A549 (cell line): ENCODE measurements around the gene C10orf62. TPM values are rescaled to one million over a fixed set of nuclear protein-coding genes. Genes with fewer than 3 reads are reported as not detected.
A peak's percentile ranks its signal among the peaks of the same experiment; 100 is the strongest.

Experiments
- ATAC-seq, 2 experiments: fragments of 200-7000 bp in 1 of 2; fragments of >200 bp in 1 of 2; cut with Nextera tagmentation in 1 of 2; cut with Tn5 transposase in 1 of 2; 3 replicates each; pipeline versions ENCODE4 v1.8.0 to v1.9.1; 2018 to 2020; ENCODE audit warnings: mild to moderate bottlenecking in 1 of 2, moderate library complexity in 1 of 2
- CTCF ChIA-PET: fragments of 300-600 bp; sonication (Branson Sonifier 250); formaldehyde crosslinking; extraction: SDS; loops from one replicate; lab custom pipeline; 2021; ENCODE audit warnings: antibody characterized with exemption, inconsistent platforms; lab: Yijun Ruan, JAX
- POLR2A ChIA-PET: fragments of 350-600 bp; formaldehyde crosslinking; extraction: SDS; loops from one replicate; lab custom pipeline; 2021; ENCODE audit warnings: antibody characterized with exemption, inconsistent platforms; lab: Yijun Ruan, JAX
- DNase-seq, 2 experiments: peaks; one replicate each; pipeline versions ENCODE4 v3.0.0 to v3.0.0-alpha.2; 2011 to 2016; ENCODE audit warnings: low read depth in 1 of 2, low spot score in 1 of 2
- FAIRE-seq: peaks from 2 replicates; lab custom pipeline; 2011; peaks lifted over from hg19 to GRCh38; lab: Jason Lieb, UNC
- H3K27ac ChIP-seq, 2 experiments: fragments of >200 bp; sonication (Bioruptor Twin); formaldehyde crosslinking; 3 replicates each; pipeline ENCODE4 v1.5.1; 2016 to 2017
- H3K4me1 ChIP-seq: fragments of >200 bp; sonication (Bioruptor Twin); formaldehyde crosslinking; 3 replicates; pipeline ENCODE4 v1.6.1; 2016
- H3K4me2 ChIP-seq: fragments of >200 bp; sonication (Bioruptor Twin); formaldehyde crosslinking; 3 replicates; pipeline ENCODE4 v1.6.1; 2016
- H3K4me3 ChIP-seq: fragments of >200 bp; sonication (Bioruptor Twin); formaldehyde crosslinking; 3 replicates; pipeline ENCODE4 v1.5.1; 2016
- H3K9me3 ChIP-seq: fragments of >200 bp; sonication (Bioruptor Twin); formaldehyde crosslinking; 3 replicates; pipeline ENCODE4 v1.6.1; 2016
- CBX2 ChIP-seq: fragments of 200-600 bp; sonication (generic); IDR thresholded peaks from 2 replicates; pipeline ENCODE4 v1.6.1; 2016; ENCODE audit warnings: low read depth, mild to moderate bottlenecking, borderline replicate concordance
- E2F6 ChIP-seq: IDR thresholded peaks from 2 replicates; pipeline ENCODE4 v1.6.1; 2012; ENCODE audit warnings: low read depth, borderline replicate concordance
- EHF ChIP-seq: fragments of 250-450 bp; sonication (Bioruptor Pico); IDR thresholded peaks from 2 replicates; pipeline ENCODE4 v1.5.0; 2020; ENCODE audit warnings: mild to moderate bottlenecking
- EHMT2 ChIP-seq: fragments of 200-600 bp; sonication (generic); IDR thresholded peaks from 2 replicates; pipeline ENCODE4 v1.6.1; 2016; ENCODE audit warnings: antibody characterized with exemption, low read depth, mild to moderate bottlenecking, moderate library complexity
- ELK1 ChIP-seq: fragments of 150-350 bp; IDR thresholded peaks from 2 replicates; pipeline ENCODE4 v1.6.1; 2014; ENCODE audit warnings: low read depth, mild to moderate bottlenecking, low read length
- ESRRA ChIP-seq: fragments of 150-350 bp; IDR thresholded peaks from 2 replicates; pipeline ENCODE4 v1.6.1; 2014; ENCODE audit warnings: mild to moderate bottlenecking, low read length, borderline replicate concordance
- FOSL2 ChIP-seq, 2 experiments: fragments of 450-650 bp in 1 of 2; fragments of >200 bp in 1 of 2; sonication (Bioruptor Twin) in 1 of 2; formaldehyde crosslinking; IDR thresholded peaks; 2 replicates each; pipeline versions ENCODE4 v1.5.0 to v1.6.1; 2016 to 2020; ENCODE audit warnings: mild to moderate bottlenecking in 1 of 2, moderate library complexity in 1 of 2
- FOXS1 ChIP-seq: fragments of 250-450 bp; sonication (Bioruptor Pico); IDR thresholded peaks from 2 replicates; pipeline ENCODE4 v1.5.0; 2020; ENCODE audit warnings: mild to moderate bottlenecking, moderate library complexity
- HOXA7 ChIP-seq: fragments of 250-450 bp; sonication (Bioruptor Pico); IDR thresholded peaks from 2 replicates; pipeline ENCODE4 v1.5.0; 2020; ENCODE audit warnings: mild to moderate bottlenecking, moderate library complexity
- JUN ChIP-seq, 2 experiments: fragments of >200 bp; sonication (Bioruptor Twin); formaldehyde crosslinking; IDR thresholded peaks; 2 replicates in 1 of 2; 3 replicates in 1 of 2; pipeline ENCODE4 v1.6.1; 2016 to 2017
- JUNB ChIP-seq: fragments of >200 bp; sonication (Bioruptor Twin); formaldehyde crosslinking; IDR thresholded peaks from 2 replicates; pipeline ENCODE4 v1.6.1; 2016
- MAX ChIP-seq: IDR thresholded peaks from 2 replicates; pipeline ENCODE4 v1.6.1; 2012
- NFE2L2 ChIP-seq: fragments of 150-350 bp; conservative IDR thresholded peaks from 2 replicates; pipeline ENCODE4 v1.6.1; 2014; ENCODE audit warnings: low read length
- NR3C1 ChIP-seq: fragments of >200 bp; sonication (Bioruptor Twin); formaldehyde crosslinking; IDR thresholded peaks from 3 replicates; pipeline ENCODE4 v1.6.1; 2017
- RFX5 ChIP-seq: fragments of 450-650 bp; IDR thresholded peaks from 2 replicates; pipeline ENCODE4 v1.7.1; 2014; ENCODE audit warnings: antibody characterized with exemption, mild to moderate bottlenecking, moderate library complexity
- ZNF302 ChIP-seq: fragments of 250-450 bp; sonication (Bioruptor Pico); IDR thresholded peaks from 2 replicates; pipeline ENCODE4 v1.9.0; 2021; ENCODE audit warnings: inconsistent platforms, mild to moderate bottlenecking, moderate library complexity
- ZSCAN20 ChIP-seq: fragments of 250-450 bp; sonication (Bioruptor Pico); IDR thresholded peaks from 2 replicates; pipeline ENCODE4 v1.8.0; 2022; ENCODE audit warnings: mild to moderate bottlenecking, moderate library complexity
- WGBS: methylation state at CpG from one replicate; pipeline ENCODE4 v1.1.6; 2017; ENCODE audit errors: missing lambda C conversion rate; 5-methylcytosine and 5-hydroxymethylcytosine counted together
- polyA plus RNA-seq, 4 experiments: library from polyadenylated mRNA; depleted of rRNA in 3 of 4; stranded (reverse); fragments of >200 nt; fragmentation: RNase III in 1 of 4; extraction: RNeasy Plus Mini Kit Qiagen cat#74134 plus additional on column Dnase treatment in 1 of 4; gene quantifications; 2 replicates in 3 of 4; 3 replicates in 1 of 4; pipeline ENCODE4 v1.2.3, GENCODE V29; 2011 to 2017
- TF ChIP-seq, protein P1 (sequence below): fragments of 200-600 bp; sonication (generic); IDR thresholded peaks from 2 replicates; pipeline ENCODE4 v1.6.1; 2016; ENCODE audit warnings: antibody characterized with exemption, mild to moderate bottlenecking, moderate library complexity
- TF ChIP-seq, protein P2 (sequence below): fragments of >200 bp; sonication (Bioruptor Twin); formaldehyde crosslinking; IDR thresholded peaks from 3 replicates; pipeline ENCODE4 v1.6.1; 2016

The C10orf62 gene
- polyA plus RNA-seq, 2 of the 4 experiments (the other 2 are of a cell fraction), result not detected

DNA sequence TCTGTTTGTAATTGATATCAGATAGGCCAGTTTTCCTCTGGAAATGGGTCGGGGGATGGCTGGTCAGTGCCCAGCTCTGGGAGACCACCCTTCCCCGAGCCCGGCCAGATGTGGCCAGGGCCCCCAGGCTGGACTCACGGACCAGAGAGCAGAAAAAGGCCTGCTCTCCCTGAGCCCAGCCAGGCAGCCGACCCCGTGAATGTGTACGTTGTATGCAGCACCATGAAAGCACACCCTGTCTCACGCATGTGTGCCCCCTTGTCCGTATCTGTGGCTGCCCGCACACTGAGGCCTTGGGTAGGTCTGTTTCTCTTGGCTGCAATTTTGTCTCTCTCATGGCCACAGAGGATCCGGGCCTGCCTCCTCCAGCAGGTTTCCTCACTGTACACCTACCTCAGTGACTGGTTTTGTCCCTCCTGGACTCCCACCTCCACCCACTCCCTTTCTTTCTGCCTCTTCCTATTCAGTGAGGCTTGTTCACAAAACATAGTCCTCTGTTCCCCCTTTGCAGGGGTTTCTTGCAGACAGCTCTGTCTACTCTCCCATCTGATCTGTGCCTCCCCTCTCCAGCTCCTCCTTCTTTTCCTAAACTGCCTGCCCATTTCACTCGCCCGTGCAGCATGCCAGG, 40.6 kb upstream of the C10orf62 start:
- DNase-seq (no peak), FAIRE-seq (no peak), ATAC-seq (no peak)
- 88% methylated on average over 13 of the region's 13 CpGs for WGBS
- CTCF ChIA-PET, result interaction anchor here (6.9 to 10.8 kb wide), 3 partner anchors 11 to 87 kb away, joined by 64 to 218 read pairs (median 213); no protein-coding TSS in a partner anchor
- POLR2A ChIA-PET, result no interaction called here
- no peak overlapping the region for H3K4me3 ChIP-seq
- H3K9me3 ChIP-seq, result no peaks in the 10 kb centered on the region
- peaks cover 9% of the 10 kb centered on the region for H3K4me1 ChIP-seq
- no peak overlapping the region for H3K4me2 ChIP-seq
- TF ChIP-seq, protein P1, sequence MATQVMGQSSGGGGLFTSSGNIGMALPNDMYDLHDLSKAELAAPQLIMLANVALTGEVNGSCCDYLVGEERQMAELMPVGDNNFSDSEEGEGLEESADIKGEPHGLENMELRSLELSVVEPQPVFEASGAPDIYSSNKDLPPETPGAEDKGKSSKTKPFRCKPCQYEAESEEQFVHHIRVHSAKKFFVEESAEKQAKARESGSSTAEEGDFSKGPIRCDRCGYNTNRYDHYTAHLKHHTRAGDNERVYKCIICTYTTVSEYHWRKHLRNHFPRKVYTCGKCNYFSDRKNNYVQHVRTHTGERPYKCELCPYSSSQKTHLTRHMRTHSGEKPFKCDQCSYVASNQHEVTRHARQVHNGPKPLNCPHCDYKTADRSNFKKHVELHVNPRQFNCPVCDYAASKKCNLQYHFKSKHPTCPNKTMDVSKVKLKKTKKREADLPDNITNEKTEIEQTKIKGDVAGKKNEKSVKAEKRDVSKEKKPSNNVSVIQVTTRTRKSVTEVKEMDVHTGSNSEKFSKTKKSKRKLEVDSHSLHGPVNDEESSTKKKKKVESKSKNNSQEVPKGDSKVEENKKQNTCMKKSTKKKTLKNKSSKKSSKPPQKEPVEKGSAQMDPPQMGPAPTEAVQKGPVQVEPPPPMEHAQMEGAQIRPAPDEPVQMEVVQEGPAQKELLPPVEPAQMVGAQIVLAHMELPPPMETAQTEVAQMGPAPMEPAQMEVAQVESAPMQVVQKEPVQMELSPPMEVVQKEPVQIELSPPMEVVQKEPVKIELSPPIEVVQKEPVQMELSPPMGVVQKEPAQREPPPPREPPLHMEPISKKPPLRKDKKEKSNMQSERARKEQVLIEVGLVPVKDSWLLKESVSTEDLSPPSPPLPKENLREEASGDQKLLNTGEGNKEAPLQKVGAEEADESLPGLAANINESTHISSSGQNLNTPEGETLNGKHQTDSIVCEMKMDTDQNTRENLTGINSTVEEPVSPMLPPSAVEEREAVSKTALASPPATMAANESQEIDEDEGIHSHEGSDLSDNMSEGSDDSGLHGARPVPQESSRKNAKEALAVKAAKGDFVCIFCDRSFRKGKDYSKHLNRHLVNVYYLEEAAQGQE, result no peak
- no peak for TF ChIP-seq E2F6
- no peak for TF ChIP-seq CBX2
- no peak for TF ChIP-seq JUNB
- no peak for TF ChIP-seq JUN (IDR thresholded peaks at IDR 0.05)
- TF ChIP-seq NR3C1, result no peak
- TF ChIP-seq EHF (CRISPR knock-in tag), result no peak
- TF ChIP-seq RFX5, result no peak
- no peak for TF ChIP-seq FOXS1 (CRISPR knock-in tag)
- TF ChIP-seq ESRRA, result no peak
- no peak for TF ChIP-seq ZNF302 (CRISPR knock-in tag)
- no peak for TF ChIP-seq NFE2L2
- no peak for TF ChIP-seq EHMT2
- TF ChIP-seq HOXA7 (CRISPR knock-in tag), result no peak
- no peak for TF ChIP-seq FOSL2 (IDR thresholded peaks at IDR 0.05)
- no peak for TF ChIP-seq FOSL2 (CRISPR knock-in tag; IDR thresholded peaks at IDR 0.05)
- TF ChIP-seq ZSCAN20 (CRISPR knock-in tag), result no peak
- TF ChIP-seq, protein P2, sequence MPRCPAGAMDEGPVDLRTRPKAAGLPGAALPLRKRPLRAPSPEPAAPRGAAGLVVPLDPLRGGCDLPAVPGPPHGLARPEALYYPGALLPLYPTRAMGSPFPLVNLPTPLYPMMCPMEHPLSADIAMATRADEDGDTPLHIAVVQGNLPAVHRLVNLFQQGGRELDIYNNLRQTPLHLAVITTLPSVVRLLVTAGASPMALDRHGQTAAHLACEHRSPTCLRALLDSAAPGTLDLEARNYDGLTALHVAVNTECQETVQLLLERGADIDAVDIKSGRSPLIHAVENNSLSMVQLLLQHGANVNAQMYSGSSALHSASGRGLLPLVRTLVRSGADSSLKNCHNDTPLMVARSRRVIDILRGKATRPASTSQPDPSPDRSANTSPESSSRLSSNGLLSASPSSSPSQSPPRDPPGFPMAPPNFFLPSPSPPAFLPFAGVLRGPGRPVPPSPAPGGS, result no peak
- no peak for TF ChIP-seq MAX
- no peak for TF ChIP-seq ELK1
- peak overlapping the region in 1 of 2 experiments; percentile 74; a peak in 3 of 6 replicates for H3K27ac ChIP-seq
